Right lobe of liver (tissue), 4 donors: Measurements from ENCODE around the gene SMARCC1.

Experiments used
- POLR2A ChIP-seq: fragments of 450-650 bp; IDR thresholded peaks from one replicate; pipeline ENCODE4 v1.6.1; 2017; ENCODE audit warnings: antibody characterized with exemption, mild to moderate bottlenecking
- TF ChIP-seq, protein P1 (sequence below), 4 donors: fragments of 200-600 bp in 3 of 4; fragments of 450-650 bp in 1 of 4; IDR thresholded peaks; one replicate each; pipeline versions ENCODE4 v1.5.1 to v1.8.0; 2016 to 2022; ENCODE audit warnings: antibody characterized with exemption in 4 of 4, mild to moderate bottlenecking in 2 of 4
- donor health status: DM: no; HTN: no; CAD: no.
- donor health status: DM: no; HTN: no; CAD: no.
- donor health status: DM: no; HTN: yes; CAD: no.

DNA sequence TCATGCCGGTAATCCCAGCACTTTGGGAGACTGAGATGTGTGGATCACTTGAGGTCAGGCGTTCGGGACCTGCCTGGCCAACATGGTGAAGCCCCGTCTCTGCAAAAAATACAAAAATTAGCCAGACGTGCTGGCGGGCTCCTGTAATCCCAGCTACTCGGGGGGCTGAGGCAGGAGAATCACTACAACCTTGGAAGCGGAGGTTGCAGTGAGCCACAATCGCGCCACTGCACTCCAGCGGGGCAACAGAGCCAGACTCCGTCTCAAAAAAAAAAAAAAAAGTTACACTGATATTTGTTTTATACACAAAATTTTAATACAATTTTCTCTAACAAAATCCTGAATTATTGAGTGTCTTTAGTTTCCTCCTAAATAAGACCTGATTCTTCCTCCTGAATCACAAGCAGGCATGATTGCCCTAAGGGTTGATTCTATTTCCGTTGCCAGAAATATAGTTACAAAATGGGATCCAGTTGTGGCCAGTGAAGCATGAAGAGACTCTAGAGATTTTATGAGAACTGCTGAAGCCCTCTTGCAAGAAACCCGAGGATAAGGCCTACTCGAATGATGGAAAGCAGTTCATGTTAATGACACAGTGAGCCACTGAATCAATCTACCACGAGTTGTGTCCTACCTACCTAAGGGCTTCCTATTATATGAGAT, 9.6 kb upstream of the SMARCC1 start:
- TF ChIP-seq, protein P1, sequence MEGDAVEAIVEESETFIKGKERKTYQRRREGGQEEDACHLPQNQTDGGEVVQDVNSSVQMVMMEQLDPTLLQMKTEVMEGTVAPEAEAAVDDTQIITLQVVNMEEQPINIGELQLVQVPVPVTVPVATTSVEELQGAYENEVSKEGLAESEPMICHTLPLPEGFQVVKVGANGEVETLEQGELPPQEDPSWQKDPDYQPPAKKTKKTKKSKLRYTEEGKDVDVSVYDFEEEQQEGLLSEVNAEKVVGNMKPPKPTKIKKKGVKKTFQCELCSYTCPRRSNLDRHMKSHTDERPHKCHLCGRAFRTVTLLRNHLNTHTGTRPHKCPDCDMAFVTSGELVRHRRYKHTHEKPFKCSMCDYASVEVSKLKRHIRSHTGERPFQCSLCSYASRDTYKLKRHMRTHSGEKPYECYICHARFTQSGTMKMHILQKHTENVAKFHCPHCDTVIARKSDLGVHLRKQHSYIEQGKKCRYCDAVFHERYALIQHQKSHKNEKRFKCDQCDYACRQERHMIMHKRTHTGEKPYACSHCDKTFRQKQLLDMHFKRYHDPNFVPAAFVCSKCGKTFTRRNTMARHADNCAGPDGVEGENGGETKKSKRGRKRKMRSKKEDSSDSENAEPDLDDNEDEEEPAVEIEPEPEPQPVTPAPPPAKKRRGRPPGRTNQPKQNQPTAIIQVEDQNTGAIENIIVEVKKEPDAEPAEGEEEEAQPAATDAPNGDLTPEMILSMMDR (IDR thresholded peaks at IDR 0.05), result no peak
- TF ChIP-seq POLR2A, result no peak
